Lower leg skin (tissue), 3 donors: ENCODE measurements around the gene PLA2G4E.

Source experiments
- POLR2A ChIP-seq, 2 donors: fragments of 450-650 bp; IDR thresholded peaks; one replicate each; pipeline ENCODE4 v1.6.1; 2016 to 2017; ENCODE audit warnings: antibody characterized with exemption in 2 of 2, mild to moderate bottlenecking in 1 of 2, moderate library complexity in 1 of 2
- TF ChIP-seq, protein P1 (sequence below), 3 donors: fragments of 450-650 bp; IDR thresholded peaks; one replicate each; pipeline ENCODE4 v1.5.1; 2016; ENCODE audit warnings: antibody characterized with exemption in 3 of 3, mild to moderate bottlenecking in 3 of 3, moderate library complexity in 2 of 3

GRCh38 chr15:42062284-42062806 lies 41.5 kb upstream of the PLA2G4E start:
- TF ChIP-seq, protein P1, sequence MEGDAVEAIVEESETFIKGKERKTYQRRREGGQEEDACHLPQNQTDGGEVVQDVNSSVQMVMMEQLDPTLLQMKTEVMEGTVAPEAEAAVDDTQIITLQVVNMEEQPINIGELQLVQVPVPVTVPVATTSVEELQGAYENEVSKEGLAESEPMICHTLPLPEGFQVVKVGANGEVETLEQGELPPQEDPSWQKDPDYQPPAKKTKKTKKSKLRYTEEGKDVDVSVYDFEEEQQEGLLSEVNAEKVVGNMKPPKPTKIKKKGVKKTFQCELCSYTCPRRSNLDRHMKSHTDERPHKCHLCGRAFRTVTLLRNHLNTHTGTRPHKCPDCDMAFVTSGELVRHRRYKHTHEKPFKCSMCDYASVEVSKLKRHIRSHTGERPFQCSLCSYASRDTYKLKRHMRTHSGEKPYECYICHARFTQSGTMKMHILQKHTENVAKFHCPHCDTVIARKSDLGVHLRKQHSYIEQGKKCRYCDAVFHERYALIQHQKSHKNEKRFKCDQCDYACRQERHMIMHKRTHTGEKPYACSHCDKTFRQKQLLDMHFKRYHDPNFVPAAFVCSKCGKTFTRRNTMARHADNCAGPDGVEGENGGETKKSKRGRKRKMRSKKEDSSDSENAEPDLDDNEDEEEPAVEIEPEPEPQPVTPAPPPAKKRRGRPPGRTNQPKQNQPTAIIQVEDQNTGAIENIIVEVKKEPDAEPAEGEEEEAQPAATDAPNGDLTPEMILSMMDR (IDR thresholded peaks at IDR 0.05) = no peak
- TF ChIP-seq POLR2A (IDR thresholded peaks at IDR 0.05) = no peak
